ES-I3 (cell line): ENCODE data around the gene TIGD2.
"Not testable (repeated sequence)": the region's sequence is repeated elsewhere in the genome, so short reads cannot be mapped to it uniquely, and the experiment has no call there.

ENCODE experiments used
- H3K36me3 ChIP-seq: 2 replicates; pipeline ENCODE4 v1.6.1; 2013; ENCODE audit warnings: mild to moderate bottlenecking, low read length, control low read depth, moderate library complexity; ENCODE audit not compliant: insufficient read depth
- H3K4me1 ChIP-seq: 2 replicates; pipeline ENCODE4 v1.6.1; 2013; ENCODE audit warnings: mild to moderate bottlenecking, control low read depth, low read length; ENCODE audit not compliant: insufficient read depth
- H3K9ac ChIP-seq: 2 replicates; pipeline ENCODE4 v1.6.1; 2013; ENCODE audit warnings: low read depth, mild to moderate bottlenecking, low read length, moderate library complexity
- H3K9me3 ChIP-seq: 2 replicates; pipeline ENCODE4 v1.6.1; 2013; ENCODE audit warnings: mild to moderate bottlenecking, low read length, moderate library complexity; ENCODE audit not compliant: control insufficient read depth, insufficient read depth

Gene TIGD2

DNA sequence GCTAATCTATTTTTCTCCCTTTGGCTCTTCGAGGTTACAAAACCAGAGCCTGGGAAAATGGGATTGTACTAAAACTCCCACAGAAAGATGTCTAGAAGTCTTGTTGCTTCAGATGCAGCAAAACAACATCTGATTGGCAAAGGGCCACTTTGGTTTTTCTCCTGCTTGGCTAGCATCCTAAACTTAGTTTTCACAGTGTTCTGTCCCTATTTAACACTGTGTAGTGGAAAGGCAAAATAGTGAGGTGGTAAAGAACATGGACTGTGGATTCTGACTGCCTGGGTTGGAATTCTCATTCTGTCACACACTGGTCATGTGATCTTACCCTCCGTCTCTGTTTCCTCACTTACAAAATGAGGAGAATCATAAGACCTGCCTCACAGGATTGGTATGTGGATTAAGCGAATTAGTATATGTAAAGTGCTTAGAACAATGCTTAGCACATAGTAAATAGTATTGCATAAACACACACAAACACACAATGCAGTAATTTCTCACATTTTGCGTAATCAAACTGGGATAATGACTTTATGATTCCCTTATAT is 23.5 kb downstream of the TIGD2 start:
- Histone ChIP-seq H3K36me3 (no peaks in the 10 kb centered on the region), H3K9ac (no peak overlapping the region), H3K9me3 (no peaks in the 10 kb centered on the region), H3K4me1 (peaks cover 6% of the 10 kb centered on the region; the same call in 1 of the 2 replicates)

DNA sequence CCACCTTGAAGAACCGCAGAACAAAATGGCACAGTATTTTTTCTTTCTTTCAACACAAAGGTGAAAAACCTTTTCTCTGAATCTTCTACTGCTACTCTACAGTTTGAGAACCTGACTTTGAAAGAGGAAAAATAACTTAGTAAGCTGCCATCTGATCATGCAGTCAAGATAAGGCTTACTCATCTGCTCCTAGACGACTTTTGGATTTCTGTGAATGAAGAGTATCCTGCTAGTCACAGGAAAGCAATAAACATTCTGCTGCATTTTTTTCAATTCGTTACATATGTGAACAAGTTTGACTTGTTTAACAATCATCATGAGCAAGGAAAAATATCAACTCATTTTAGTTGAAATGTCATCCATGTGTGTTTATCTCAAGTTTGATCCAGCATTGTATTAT is 25.2 kb downstream of the TIGD2 start:
- Histone ChIP-seq H3K9ac (no peak overlapping the region), H3K9me3 (no peaks in the 10 kb centered on the region), H3K36me3 (no peaks in the 10 kb centered on the region), H3K4me1 (peaks cover 6% of the 10 kb centered on the region; the same call in 1 of the 2 replicates)

GRCh38 chr4:89137231-89137630 is 25.9 kb downstream of the TIGD2 start:
- no peaks in the 10 kb centered on the region for H3K9me3 ChIP-seq
- peaks cover 6% of the 10 kb centered on the region; the same call in 1 of the 2 replicates for H3K4me1 ChIP-seq
- no peak overlapping the region for H3K9ac ChIP-seq
- H3K36me3 ChIP-seq = no peaks in the 10 kb centered on the region

DNA sequence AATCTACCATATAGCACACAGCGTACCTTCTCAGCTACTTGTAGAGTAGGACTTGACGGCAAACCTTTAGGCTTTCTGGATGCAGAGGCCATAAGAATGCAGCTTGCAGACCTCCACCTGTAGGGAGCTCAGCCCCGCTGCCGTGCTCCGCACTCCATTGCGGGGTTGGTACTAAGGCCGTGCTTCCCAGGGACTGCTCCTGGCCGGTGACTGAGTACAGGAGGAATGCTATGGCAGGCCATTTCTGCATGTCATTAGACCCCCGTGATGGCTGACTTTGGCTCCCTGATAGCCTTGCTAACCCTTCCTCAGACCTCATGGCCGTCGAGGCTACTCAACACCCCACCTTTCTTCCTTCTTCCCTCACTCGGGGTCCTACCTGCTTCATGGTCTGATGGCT is 26.4 kb downstream of the TIGD2 start:
- Histone ChIP-seq H3K4me1 (peaks cover 6% of the 10 kb centered on the region; the same call in 1 of the 2 replicates), H3K9ac (no peak overlapping the region; the same call in 1 of the 2 replicates), H3K36me3 (no peaks in the 10 kb centered on the region), H3K9me3 (no peaks in the 10 kb centered on the region)

GRCh38 chr4:89140168-89140759 is 28.9 kb downstream of the TIGD2 start:
- Histone ChIP-seq H3K4me1 (no peaks in the 10 kb centered on the region; the same call in 1 of the 2 replicates), H3K9ac (no peak overlapping the region), H3K36me3 (no peaks in the 10 kb centered on the region), H3K9me3 (peaks cover 4% of the 10 kb centered on the region; the same call in 1 of the 2 replicates)

DNA sequence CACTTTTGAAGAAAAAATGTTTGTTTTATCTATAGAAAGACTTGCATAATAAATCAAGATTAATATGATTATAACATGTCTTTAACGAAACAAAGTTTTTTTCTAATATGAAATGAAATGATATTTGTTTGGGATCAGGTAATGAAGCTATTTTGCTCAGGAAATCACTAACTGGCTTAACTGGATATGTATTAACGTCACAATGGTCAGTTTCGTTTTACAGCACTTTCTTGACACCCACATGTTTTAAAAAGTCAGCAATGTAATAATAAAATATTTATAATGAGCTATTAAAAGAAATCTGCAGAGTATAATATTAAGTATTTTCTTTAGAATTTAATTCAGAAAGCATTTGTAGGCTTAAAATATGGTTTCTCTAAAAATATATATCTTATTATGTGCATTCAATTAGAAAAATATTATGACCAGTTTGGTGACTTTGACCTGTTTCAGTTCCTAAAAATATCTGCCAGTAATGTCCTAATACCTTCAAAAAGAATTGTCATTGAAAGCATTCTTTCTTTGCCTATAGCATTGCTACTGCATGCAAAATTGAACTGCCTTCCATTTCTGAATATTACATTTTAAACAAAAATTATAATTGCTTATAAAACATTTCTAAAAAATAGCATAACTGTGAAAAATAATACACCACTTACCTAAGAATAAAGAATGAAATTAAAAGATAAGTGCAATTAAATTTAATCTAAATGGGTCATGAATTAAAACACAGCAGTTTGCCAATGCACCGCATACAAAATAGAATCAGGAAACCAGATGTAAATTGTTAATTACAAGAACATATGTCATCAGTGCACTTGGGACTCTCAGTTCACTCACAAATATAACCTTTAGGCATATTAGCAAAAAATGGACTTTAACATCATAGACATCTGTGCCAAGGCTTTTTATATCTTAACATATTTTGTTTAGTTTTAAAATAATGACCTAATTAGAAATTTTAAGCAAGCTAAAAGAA is 31.6 kb downstream of the TIGD2 start:
- H3K9me3 ChIP-seq = peaks cover 4% of the 10 kb centered on the region
- no peaks in the 10 kb centered on the region; the same call in 1 of the 2 replicates for H3K4me1 ChIP-seq
- H3K36me3 ChIP-seq = no peaks in the 10 kb centered on the region
- H3K9ac ChIP-seq = no peak overlapping the region

- not testable (repeated sequence) for H3K4me1 ChIP-seq, H3K9ac ChIP-seq, H3K9me3 ChIP-seq, H3K36me3 ChIP-seq
Observed at GRCh38 chr4:89144652-89145051, 33.3 kb downstream of the TIGD2 start.

- Histone ChIP-seq H3K9me3 (peaks cover 4% of the 10 kb centered on the region), H3K4me1 (no peaks in the 10 kb centered on the region; the same call in 1 of the 2 replicates), H3K9ac (no peak overlapping the region), H3K36me3 (no peaks in the 10 kb centered on the region)
Observed at GRCh38 chr4:89146196-89146595, 34.9 kb downstream of the TIGD2 start.

DNA sequence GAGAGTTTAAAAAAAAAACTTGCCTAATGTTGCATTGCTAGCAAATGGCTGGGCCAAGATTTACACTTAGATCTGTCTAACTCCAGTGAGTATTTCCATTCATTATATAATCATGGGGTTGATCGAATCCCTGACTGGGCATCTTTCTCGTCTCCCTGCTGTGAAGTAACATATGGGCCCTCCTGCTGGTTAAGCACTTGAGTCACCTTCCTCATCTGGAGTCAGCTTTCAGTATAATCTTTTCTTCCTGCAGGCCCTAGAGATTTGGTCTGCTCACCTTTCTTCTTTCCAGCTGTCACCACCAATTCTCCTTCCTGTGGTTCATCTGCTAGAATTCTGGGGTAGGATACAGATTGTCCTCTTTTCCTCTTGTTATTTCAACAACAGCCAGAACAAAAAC is 41.6 kb downstream of the TIGD2 start:
- H3K9ac ChIP-seq = no peak overlapping the region
- H3K4me1 ChIP-seq = 0 out of 2 replicates have a peak, but pooled peaks cover 4% of the 10 kb centered on the region
- no peaks in the 10 kb centered on the region for H3K9me3 ChIP-seq
- no peaks in the 10 kb centered on the region for H3K36me3 ChIP-seq

- Histone ChIP-seq H3K4me1 (0 out of 2 replicates have a peak, but pooled peaks cover 4% of the 10 kb centered on the region), H3K9me3 (no peaks in the 10 kb centered on the region), H3K36me3 (no peaks in the 10 kb centered on the region), H3K9ac (no peak overlapping the region)
Observed at GRCh38 chr4:89156174-89156914, 45.0 kb downstream of the TIGD2 start.

GRCh38 chr4:89157488-89158024 is 46.2 kb downstream of the TIGD2 start:
- H3K9ac ChIP-seq = no peak overlapping the region
- H3K9me3 ChIP-seq = no peaks in the 10 kb centered on the region
- H3K4me1 ChIP-seq = no peaks in the 10 kb centered on the region
- no peaks in the 10 kb centered on the region for H3K36me3 ChIP-seq

- no peak overlapping the region for H3K9ac ChIP-seq
- H3K4me1 ChIP-seq = no peaks in the 10 kb centered on the region
- no peaks in the 10 kb centered on the region for H3K36me3 ChIP-seq
- H3K9me3 ChIP-seq = no peaks in the 10 kb centered on the region
Observed at GRCh38 chr4:89158884-89159503, 47.7 kb downstream of the TIGD2 start.

GRCh38 chr4:89160806-89161205 is 49.5 kb downstream of the TIGD2 start:
- H3K9ac ChIP-seq = no peak overlapping the region
- H3K9me3 ChIP-seq = no peaks in the 10 kb centered on the region
- H3K4me1 ChIP-seq = no peaks in the 10 kb centered on the region
- no peaks in the 10 kb centered on the region for H3K36me3 ChIP-seq
